ENCODE results near the gene PPIE.

- TF ChIP-seq CTCF (IDR thresholded peaks at IDR 0.05; ENCODE audit: low read depth, low read length) (no peak), MYC (IDR thresholded peaks at IDR 0.05; ENCODE audit: low read depth, low read length) (no peak), MAX (IDR thresholded peaks at IDR 0.05; ENCODE audit: low read depth, low read length) (no peak), POLR2A (IDR thresholded peaks at IDR 0.05; ENCODE audit: extremely low read depth, insufficient read length) (no peak)
Observed at GRCh38 chr1:39812913-39813312, 74.2 kb downstream of the PPIE start.

Data from NB4 (cell line).